ENCODE results near the gene NXT1. TPM values are rescaled to one million over a fixed set of nuclear protein-coding genes. Genes with fewer than 3 reads are reported as not detected.

The NXT1 gene
- total and polyA plus RNA-seq, 2 of the 4 experiments (the other 2 are of a cell fraction), result 23.6 to 25.5 TPM

GRCh38 chr20:23302801-23303200 is 47.8 kb upstream of the NXT1 start:
- no peak overlapping the region for H3K18ac ChIP-seq (ENCODE audit: low read depth, low read length)
- ChIA-PET POLR2A (ENCODE audit: unreplicated experiment) (no interaction called here), CTCF (no interaction called here)
- H2BK120ac ChIP-seq (ENCODE audit: low read depth, low read length), result no peak overlapping the region
- BruUV-seq (replicated peaks), result no TSS peak
- H3K36me3 ChIP-seq (ENCODE audit: control insufficient read depth, insufficient read depth, low read length), result no peaks in the 10 kb centered on the region
- no peak overlapping the region for H2AK9ac ChIP-seq (replicated peaks; ENCODE audit: low read depth, low read length, poor library complexity)
- H3K79me1 ChIP-seq (ENCODE audit: low read depth in 1 of 2, low read length in 2 of 2), result no peaks in the 10 kb centered on the region
- H2BK15ac ChIP-seq (ENCODE audit: low read depth, low read length), result no peak overlapping the region
- no peak overlapping the region for H3K14ac ChIP-seq (replicated peaks; ENCODE audit: low read depth, low read length)
- no peaks in the 10 kb centered on the region; the same call in 1 of the 2 replicates for H3K27me3 ChIP-seq (ENCODE audit: control insufficient read depth, insufficient read depth, low read length)
- no peak overlapping the region for H2AFZ ChIP-seq (replicated peaks; ENCODE audit: low read length, poor library complexity)
- no peaks in the 10 kb centered on the region for H3K9me1 ChIP-seq (ENCODE audit: insufficient read depth, low read length)
- no peak overlapping the region for H4K5ac ChIP-seq (ENCODE audit: low read depth, low read length)
- H2BK20ac ChIP-seq (ENCODE audit: low read depth, low read length), result no peak overlapping the region
- H4K20me1 ChIP-seq (ENCODE audit: insufficient read depth, low read length), result no peaks in the 10 kb centered on the region
- in situ Hi-C loops (cut with MboI; ENCODE audit: low sequenced_read_pairs), result no loop called here
- no peak overlapping the region for H2BK5ac ChIP-seq (ENCODE audit: low read depth, low read length, poor library complexity, severe bottlenecking)
- H3K4me3 ChIP-seq (ENCODE audit: insufficient read depth, low read depth, low read length), result no peak overlapping the region
- no peaks in the 10 kb centered on the region for H3K4me1 ChIP-seq (ENCODE audit: control insufficient read depth, insufficient read depth, low read length)
- no peak overlapping the region for H4K8ac ChIP-seq (ENCODE audit: low read depth in 2 of 2, low read length in 2 of 2)
- H3K56ac ChIP-seq (ENCODE audit: extremely low read depth, insufficient read depth, low read length), result no peak overlapping the region
- ATAC-seq (ENCODE audit: low read depth), result no peak
- H4K91ac ChIP-seq (ENCODE audit: insufficient read depth, low read depth, low read length), result no peak overlapping the region
- no peak overlapping the region for H3K9ac ChIP-seq (ENCODE audit: low read depth, low read length)
- intact Hi-C loops (cut with micrococcal nuclease), result no loop called here
- DNase-seq, result no peak
- no peak for TF ChIP-seq SMC3 (IDR thresholded peaks at IDR 0.05; ENCODE audit: low read depth, low read length)
- H3K4ac ChIP-seq (ENCODE audit: low read depth, low read length), result no peak overlapping the region
- H3K23ac ChIP-seq (ENCODE audit: low read depth, low read length), result no peak overlapping the region
- H3K27ac ChIP-seq (ENCODE audit: insufficient read depth, low read length), result no peak overlapping the region
- H3K9me3 ChIP-seq (ENCODE audit: control insufficient read depth, insufficient read depth, low read length), result no peaks in the 10 kb centered on the region
- dilution Hi-C loops (cut with HindIII; ENCODE audit: low sequenced_read_pairs, unreplicated experiment), result no loop called here
- no peak overlapping the region for H2AK5ac ChIP-seq (ENCODE audit: low read depth, low read length)
- no peak overlapping the region for H3K4me2 ChIP-seq (ENCODE audit: low read depth, low read length)
- WGBS, 2 experiments (ENCODE audit: extremely low coverage in 2 of 2, insufficient read length in 1 of 2), result 83% methylated on average over 5 of the region's 9 CpGs; no CpG with 5 or more reads in 1 of the 2 experiments

All from IMR-90 (cell line).